Vagina (tissue), 2 donors: ENCODE data around the gene ZNF23. TPM values are rescaled to one million over a fixed set of nuclear protein-coding genes. Genes with fewer than 3 reads are reported as not detected.

Source experiments
- DNase-seq, 2 donors: peaks; one replicate each; pipeline ENCODE4 v3.0.0-alpha.2; 2017; ENCODE audit errors: extremely low spot score in 2 of 2
- H3K27ac ChIP-seq: fragments of 200-600 bp; sonication (generic); one replicate; pipeline ENCODE4 v1.5.1; 2019
- H3K27me3 ChIP-seq: fragments of 200-600 bp; sonication (generic); one replicate; pipeline ENCODE4 v1.5.1; 2019
- H3K36me3 ChIP-seq, 2 donors: fragments of 200-600 bp; sonication (generic); one replicate each; pipeline ENCODE4 v1.5.1; 2017 to 2019
- H3K4me1 ChIP-seq: fragments of 200-600 bp; sonication (generic); one replicate; pipeline ENCODE4 v1.5.1; 2019
- H3K4me3 ChIP-seq, 2 donors: fragments of 200-600 bp; sonication (generic); 1 replicate in 1 of 2; 2 replicates in 1 of 2; pipeline ENCODE4 v1.5.1; 2016 to 2019
- H3K9me3 ChIP-seq: fragments of 200-600 bp; sonication (generic); one replicate; pipeline ENCODE4 v1.5.1; 2019
- POLR2A ChIP-seq, 2 donors: fragments of 450-650 bp; IDR thresholded peaks; one replicate each; pipeline ENCODE4 v1.6.1; 2017; ENCODE audit warnings: antibody characterized with exemption in 2 of 2, mild to moderate bottlenecking in 2 of 2, moderate library complexity in 2 of 2
- POLR2AphosphoS5 ChIP-seq, 2 donors: sonication (generic); formaldehyde crosslinking; IDR thresholded peaks; one replicate each; pipeline ENCODE4 v1.9.0; 2017; ENCODE audit warnings: antibody characterized with exemption in 2 of 2, mild to moderate bottlenecking in 2 of 2, low read depth in 1 of 2; ENCODE audit not compliant: insufficient read depth in 1 of 2
- intact Hi-C: fragments of 100-400 bp; cut with DNase I; formaldehyde crosslinking; loops from one replicate; pipeline ENCODE4 v1.15.1; 2023
- total RNA-seq: library from RNA; depleted of rRNA; stranded (reverse); fragments of >200 nt; gene quantifications from one replicate; pipeline ENCODE4 v1.2.3, GENCODE V29; 2016
- TF ChIP-seq, protein P1 (sequence below), 3 experiments: fragments of 450-650 bp in 2 of 3; fragments of 200-600 bp in 1 of 3; sonication (generic) in 1 of 3; IDR thresholded peaks; one replicate each; pipeline ENCODE4 v1.5.1; 2017 to 2019; ENCODE audit warnings: antibody characterized with exemption in 3 of 3, mild to moderate bottlenecking in 2 of 3, moderate library complexity in 2 of 3

Gene ZNF23
- total RNA-seq, 1 donor from 2014 or later = 7.1 TPM

- Histone ChIP-seq H3K4me1 (no peaks in the 10 kb centered on the region), H3K36me3 (no peaks in the 10 kb centered on the region), H3K4me3 (no peak overlapping the region), H3K9me3 (no peaks in the 10 kb centered on the region), H3K27ac (no peak overlapping the region), H3K27me3 (no peaks in the 10 kb centered on the region)
- TF ChIP-seq, protein P1, sequence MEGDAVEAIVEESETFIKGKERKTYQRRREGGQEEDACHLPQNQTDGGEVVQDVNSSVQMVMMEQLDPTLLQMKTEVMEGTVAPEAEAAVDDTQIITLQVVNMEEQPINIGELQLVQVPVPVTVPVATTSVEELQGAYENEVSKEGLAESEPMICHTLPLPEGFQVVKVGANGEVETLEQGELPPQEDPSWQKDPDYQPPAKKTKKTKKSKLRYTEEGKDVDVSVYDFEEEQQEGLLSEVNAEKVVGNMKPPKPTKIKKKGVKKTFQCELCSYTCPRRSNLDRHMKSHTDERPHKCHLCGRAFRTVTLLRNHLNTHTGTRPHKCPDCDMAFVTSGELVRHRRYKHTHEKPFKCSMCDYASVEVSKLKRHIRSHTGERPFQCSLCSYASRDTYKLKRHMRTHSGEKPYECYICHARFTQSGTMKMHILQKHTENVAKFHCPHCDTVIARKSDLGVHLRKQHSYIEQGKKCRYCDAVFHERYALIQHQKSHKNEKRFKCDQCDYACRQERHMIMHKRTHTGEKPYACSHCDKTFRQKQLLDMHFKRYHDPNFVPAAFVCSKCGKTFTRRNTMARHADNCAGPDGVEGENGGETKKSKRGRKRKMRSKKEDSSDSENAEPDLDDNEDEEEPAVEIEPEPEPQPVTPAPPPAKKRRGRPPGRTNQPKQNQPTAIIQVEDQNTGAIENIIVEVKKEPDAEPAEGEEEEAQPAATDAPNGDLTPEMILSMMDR (IDR thresholded peaks at IDR 0.05) = no peak
- no peak for TF ChIP-seq POLR2A (IDR thresholded peaks at IDR 0.05)
- TF ChIP-seq POLR2AphosphoS5 (IDR thresholded peaks at IDR 0.05; ENCODE audit: insufficient read depth in 1 of 2, low read depth in 1 of 2) = no peak
- DNase-seq = no peak
- intact Hi-C loops = no loop called here
Measured at GRCh38 chr16:71431176-71431575, 30.9 kb downstream of the ZNF23 start.

GRCh38 chr16:71430744-71431143, 31.3 kb downstream of the ZNF23 start:
- DNase-seq = no peak
- no peaks in the 10 kb centered on the region for H3K4me1 ChIP-seq
- TF ChIP-seq, protein P1 (IDR thresholded peaks at IDR 0.05) = no peak
- TF ChIP-seq POLR2AphosphoS5 (IDR thresholded peaks at IDR 0.05; ENCODE audit: insufficient read depth in 1 of 2, low read depth in 1 of 2) = no peak
- TF ChIP-seq POLR2A (IDR thresholded peaks at IDR 0.05) = no peak
- no peaks in the 10 kb centered on the region for H3K36me3 ChIP-seq
- H3K27me3 ChIP-seq = peaks cover 1% of the 10 kb centered on the region
- H3K9me3 ChIP-seq = no peaks in the 10 kb centered on the region
- no peak overlapping the region for H3K4me3 ChIP-seq
- intact Hi-C loops = no loop called here
- H3K27ac ChIP-seq = no peak overlapping the region

- H3K4me1 ChIP-seq = no peaks in the 10 kb centered on the region
- no peak overlapping the region for H3K4me3 ChIP-seq
- H3K27me3 ChIP-seq = peaks cover 4% of the 10 kb centered on the region
- intact Hi-C loops = no loop called here
- H3K9me3 ChIP-seq = no peaks in the 10 kb centered on the region
- no peaks in the 10 kb centered on the region for H3K36me3 ChIP-seq
- TF ChIP-seq POLR2A (IDR thresholded peaks at IDR 0.05) (no peak), POLR2AphosphoS5 (IDR thresholded peaks at IDR 0.05; ENCODE audit: insufficient read depth in 1 of 2, low read depth in 1 of 2) (no peak)
- TF ChIP-seq, protein P1 (IDR thresholded peaks at IDR 0.05) = no peak
- DNase-seq = no peak
- no peak overlapping the region for H3K27ac ChIP-seq
Measured at GRCh38 chr16:71429581-71429980, 32.5 kb downstream of the ZNF23 start.

- no peaks in the 10 kb centered on the region for H3K9me3 ChIP-seq
- no peaks in the 10 kb centered on the region for H3K4me1 ChIP-seq
- TF ChIP-seq POLR2A (IDR thresholded peaks at IDR 0.05) (no peak), POLR2AphosphoS5 (IDR thresholded peaks at IDR 0.05; ENCODE audit: insufficient read depth in 1 of 2, low read depth in 1 of 2) (no peak)
- TF ChIP-seq, protein P1 (IDR thresholded peaks at IDR 0.05) = no peak
- DNase-seq = no peak
- H3K36me3 ChIP-seq = no peaks in the 10 kb centered on the region
- H3K4me3 ChIP-seq = no peak overlapping the region
- no peak overlapping the region for H3K27ac ChIP-seq
- peaks cover 4% of the 10 kb centered on the region for H3K27me3 ChIP-seq
- intact Hi-C loops = no loop called here
Measured at GRCh38 chr16:71428883-71429282, 33.2 kb downstream of the ZNF23 start.

GRCh38 chr16:71428385-71428784, 33.7 kb downstream of the ZNF23 start:
- Histone ChIP-seq H3K36me3 (no peaks in the 10 kb centered on the region), H3K4me3 (no peak overlapping the region), H3K27ac (no peak overlapping the region), H3K4me1 (no peaks in the 10 kb centered on the region), H3K9me3 (no peaks in the 10 kb centered on the region), H3K27me3 (peaks cover 4% of the 10 kb centered on the region)
- no peak for DNase-seq
- intact Hi-C loops = no loop called here
- TF ChIP-seq POLR2A (IDR thresholded peaks at IDR 0.05) (no peak), POLR2AphosphoS5 (IDR thresholded peaks at IDR 0.05; ENCODE audit: insufficient read depth in 1 of 2, low read depth in 1 of 2) (no peak)
- TF ChIP-seq, protein P1 (IDR thresholded peaks at IDR 0.05) = no peak
